Skeletal muscle tissue (tissue), 5 donors: Measurements from ENCODE around the gene SPZ1. TPM values are rescaled to one million over a fixed set of nuclear protein-coding genes. Genes with fewer than 3 reads are reported as not detected.

Experiments
- H3K27ac ChIP-seq: one replicate; pipeline ENCODE4 v1.7.0; 2013; ENCODE audit warnings: mild to moderate bottlenecking, low read depth, low read length, inconsistent platforms
- H3K27me3 ChIP-seq, 3 donors: one replicate each; pipeline ENCODE4 v1.7.0; 2013; ENCODE audit warnings: low read length in 3 of 3; ENCODE audit not compliant: control insufficient read depth in 3 of 3, insufficient read depth in 3 of 3
- H3K36me3 ChIP-seq, 3 donors: one replicate each; pipeline ENCODE4 v1.7.0; 2013; ENCODE audit warnings: low read length in 3 of 3; ENCODE audit not compliant: control insufficient read depth in 3 of 3, insufficient read depth in 3 of 3
- H3K4me1 ChIP-seq, 3 donors: one replicate each; pipeline ENCODE4 v1.7.0; 2013; ENCODE audit warnings: low read length in 3 of 3, mild to moderate bottlenecking in 3 of 3; ENCODE audit not compliant: control insufficient read depth in 3 of 3, insufficient read depth in 3 of 3
- H3K4me3 ChIP-seq, 3 donors: one replicate each; pipeline ENCODE4 v1.7.0; 2013; ENCODE audit warnings: low read length in 3 of 3
- H3K9ac ChIP-seq, 3 donors: one replicate each; pipeline ENCODE4 v1.7.0; 2013; ENCODE audit warnings: low read length in 3 of 3, mild to moderate bottlenecking in 3 of 3, moderate library complexity in 2 of 3, low read depth in 1 of 3
- H3K9me3 ChIP-seq, 3 donors: one replicate each; pipeline ENCODE4 v1.7.0; 2013; ENCODE audit warnings: low read length in 3 of 3; ENCODE audit not compliant: control insufficient read depth in 3 of 3
- small RNA-seq: library from RNA; depleted of rRNA; stranded (forward); fragments of <200 nt; gene quantifications from one replicate; pipeline ENCODE3, GENCODE V24; 2014
- total RNA-seq: library from RNA; depleted of rRNA; stranded (reverse); fragments of >200 nt; gene quantifications from one replicate; pipeline ENCODE4 v1.2.3, GENCODE V29; 2014
- donor health status: Osteomylitis.

SPZ1 gene
- total RNA-seq, 1 donor from 2014 or later, result not detected

DNA sequence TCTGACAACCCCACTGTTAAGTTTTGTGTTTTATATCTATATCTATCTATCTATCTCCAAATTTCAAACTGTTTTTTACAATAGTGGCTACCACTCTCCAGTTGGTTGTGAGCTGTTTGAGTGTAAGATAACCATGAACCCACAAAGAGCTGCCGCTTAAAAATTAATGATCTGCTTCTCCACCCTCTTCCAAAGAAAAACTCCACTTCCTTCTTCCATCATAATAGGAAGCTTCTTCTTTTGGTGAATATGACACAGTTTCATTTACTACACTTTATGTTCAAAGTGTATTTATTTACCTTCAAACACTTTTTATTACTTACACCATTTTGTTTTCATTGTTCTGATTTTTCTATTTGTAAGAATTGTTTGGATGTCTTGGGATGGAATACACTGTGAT lies 37.9 kb downstream of the SPZ1 start:
- Histone ChIP-seq H3K27me3 (no peaks in the 10 kb centered on the region), H3K9ac (no peak overlapping the region), H3K4me3 (no peak overlapping the region), H3K36me3 (no peaks in the 10 kb centered on the region), H3K4me1 (no peaks in the 10 kb centered on the region), H3K9me3 (no peaks in the 10 kb centered on the region), H3K27ac (no peak overlapping the region)

DNA sequence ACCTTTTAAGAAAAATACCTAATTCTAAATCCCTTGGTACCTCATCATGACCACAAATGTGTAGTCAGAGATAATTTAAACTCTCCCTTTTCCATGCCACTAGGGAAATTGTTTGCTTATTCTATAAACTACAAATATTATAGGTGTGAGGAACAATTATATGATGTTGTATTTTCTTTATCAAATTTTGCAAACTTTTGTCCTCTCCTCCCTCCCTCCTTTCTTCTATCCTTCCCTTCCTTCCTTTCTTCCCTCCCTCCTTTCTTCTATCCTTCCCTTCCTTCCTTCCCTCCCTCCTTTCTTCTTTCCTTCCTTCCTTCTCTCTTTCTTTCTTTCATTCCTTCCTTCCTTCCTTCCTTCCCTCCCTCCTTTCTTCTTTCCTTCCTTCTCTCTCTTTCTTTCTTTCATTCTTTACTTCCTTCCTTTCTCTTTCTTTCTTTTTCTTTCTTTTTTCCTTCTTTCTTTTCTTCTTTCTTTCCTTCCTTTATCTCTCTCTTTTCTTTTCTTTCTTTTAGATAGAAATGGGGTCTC lies 41.2 kb downstream of the SPZ1 start:
- no peaks in the 10 kb centered on the region for H3K36me3 ChIP-seq
- H3K4me3 ChIP-seq, result no peak overlapping the region
- no peaks in the 10 kb centered on the region for H3K27me3 ChIP-seq
- no peaks in the 10 kb centered on the region for H3K9me3 ChIP-seq
- no peaks in the 10 kb centered on the region for H3K4me1 ChIP-seq
- H3K9ac ChIP-seq, result no peak overlapping the region
- H3K27ac ChIP-seq, result no peak overlapping the region

DNA sequence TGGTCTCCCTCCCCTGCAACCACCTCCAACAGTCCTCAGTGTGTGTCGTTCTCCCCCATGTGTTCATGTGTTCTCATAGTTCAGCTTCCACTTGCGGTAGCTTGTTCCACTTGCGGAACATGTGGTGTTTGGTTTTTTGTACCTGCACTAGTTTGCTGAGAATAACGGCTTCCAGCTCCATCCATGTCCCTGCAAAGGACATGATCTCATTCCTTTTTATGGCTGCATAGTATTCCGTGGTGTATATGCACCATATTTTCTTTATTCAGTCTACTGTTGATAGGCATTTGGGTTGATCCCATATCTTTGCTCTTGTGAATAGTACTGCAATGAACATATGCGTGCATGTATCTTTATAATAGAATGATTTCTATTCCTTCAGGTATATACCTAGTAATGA lies 45.1 kb downstream of the SPZ1 start:
- Histone ChIP-seq H3K36me3 (no peaks in the 10 kb centered on the region), H3K4me1 (no peaks in the 10 kb centered on the region), H3K27ac (no peak overlapping the region), H3K9me3 (no peaks in the 10 kb centered on the region), H3K9ac (no peak overlapping the region), H3K27me3 (no peaks in the 10 kb centered on the region), H3K4me3 (no peak overlapping the region)

DNA sequence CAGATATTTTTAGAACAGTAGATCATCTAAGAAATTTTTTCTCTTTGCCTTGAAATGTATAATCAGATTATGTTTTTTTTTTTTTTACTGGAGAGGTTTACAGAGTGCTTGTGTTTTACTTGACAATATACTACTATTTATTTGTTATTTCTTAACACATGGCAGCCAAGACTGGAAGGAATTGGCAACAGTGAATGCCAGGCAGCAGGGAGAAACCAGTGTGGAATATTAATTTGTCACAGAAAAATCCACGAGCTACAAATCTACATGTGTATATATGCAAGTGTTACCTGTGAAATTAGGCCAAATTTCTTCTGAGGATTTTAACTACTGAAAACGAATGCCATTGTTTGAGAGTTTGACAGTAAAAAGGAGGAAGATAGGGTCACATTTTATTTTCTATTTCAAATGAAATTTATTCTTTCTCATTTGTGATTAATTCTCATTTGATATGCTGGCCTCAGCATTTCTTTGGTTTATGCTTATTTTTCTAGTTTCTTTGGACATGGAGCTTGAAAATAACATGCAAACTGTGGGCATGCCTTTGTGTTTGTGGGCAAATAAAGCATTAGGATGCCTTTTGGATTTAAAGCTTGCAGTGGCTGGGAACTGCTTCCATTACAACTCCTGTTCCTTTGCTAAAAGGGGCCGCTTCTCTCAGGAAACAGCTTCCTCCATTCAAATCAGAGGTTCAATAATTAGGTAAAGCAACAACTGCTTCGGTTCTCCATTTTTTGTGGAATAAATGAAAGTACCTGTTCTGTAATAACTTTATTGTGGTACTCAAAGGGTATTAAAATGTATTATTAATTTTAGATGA lies 49.1 kb downstream of the SPZ1 start:
- Histone ChIP-seq H3K4me1 (no peaks in the 10 kb centered on the region), H3K27ac (no peak overlapping the region), H3K9me3 (no peaks in the 10 kb centered on the region), H3K27me3 (no peaks in the 10 kb centered on the region), H3K4me3 (no peak overlapping the region), H3K9ac (no peak overlapping the region), H3K36me3 (no peaks in the 10 kb centered on the region)

DNA sequence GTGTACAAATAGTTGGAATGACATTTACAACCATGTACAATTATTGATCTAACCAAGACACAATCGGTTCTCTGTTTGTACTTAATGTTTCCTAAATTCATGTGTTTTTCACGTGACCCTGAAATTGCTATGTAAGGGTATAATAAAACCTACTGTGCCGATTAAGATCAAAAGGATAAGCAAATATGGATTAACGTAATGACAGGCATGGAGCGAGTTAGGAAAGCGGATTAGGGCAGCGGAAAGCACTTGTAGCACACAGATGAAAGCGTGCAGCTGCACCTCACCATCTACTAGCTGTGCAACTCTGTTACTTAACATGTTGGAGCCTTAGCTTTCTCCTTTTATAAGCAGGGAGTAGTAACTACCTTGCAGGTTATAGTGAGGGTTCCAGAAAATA lies 49.7 kb downstream of the SPZ1 start:
- H3K9ac ChIP-seq, result no peak overlapping the region
- H3K36me3 ChIP-seq, result no peaks in the 10 kb centered on the region
- no peak overlapping the region for H3K27ac ChIP-seq
- H3K4me3 ChIP-seq, result no peak overlapping the region
- no peaks in the 10 kb centered on the region for H3K4me1 ChIP-seq
- no peaks in the 10 kb centered on the region for H3K27me3 ChIP-seq
- H3K9me3 ChIP-seq, result no peaks in the 10 kb centered on the region

DNA sequence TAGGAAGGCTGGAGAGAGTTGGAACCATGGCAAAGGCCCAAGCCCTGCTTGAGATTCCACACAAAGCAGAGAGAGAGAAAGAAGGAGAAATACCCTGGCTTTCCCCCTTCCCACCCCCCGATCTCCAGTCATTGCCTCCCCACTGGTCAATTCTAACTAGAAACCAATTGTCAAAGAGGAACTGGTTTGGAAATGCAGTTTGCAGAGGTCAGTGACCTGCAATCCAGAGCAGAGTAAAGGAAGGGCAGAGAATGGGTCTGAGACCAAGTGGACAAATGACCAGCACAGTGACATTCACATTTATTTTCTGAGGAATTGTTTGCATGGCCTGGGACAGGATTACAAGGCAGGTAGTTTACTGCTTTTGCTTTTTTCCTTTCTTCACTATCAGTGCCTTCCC lies 50.6 kb downstream of the SPZ1 start:
- Histone ChIP-seq H3K9me3 (no peaks in the 10 kb centered on the region), H3K9ac (no peak overlapping the region), H3K36me3 (no peaks in the 10 kb centered on the region), H3K27me3 (no peaks in the 10 kb centered on the region), H3K4me1 (no peaks in the 10 kb centered on the region), H3K4me3 (no peak overlapping the region), H3K27ac (no peak overlapping the region)

Small RNA genes within 50 kb of the gene (small RNA-seq; reads per million reads assigned to genes)
- gene AC026410.2, result not detected
- gene RF00322, result not detected
- 0.21 reads per million for gene RNU6-211P

Other genes starting within 250 kb of the SPZ1 start
- gene SERINC5, start 64.0 kb upstream of the SPZ1 start, total RNA-seq, result 21.4 TPM
- 50.1 TPM for gene ZFYVE16, start 88.1 kb downstream of the SPZ1 start, total RNA-seq
- 7.8 TPM for gene FAM151B, start 168.1 kb downstream of the SPZ1 start, total RNA-seq